ENCODE measurements around the gene ANO1.
"Not testable (repeated sequence)": the region's sequence is repeated elsewhere in the genome, so short reads cannot be mapped to it uniquely, and the experiment has no call there.

The ANO1 gene

GRCh38 chr11:70205766-70206165 is 127.6 kb downstream of the ANO1 start:
- H3K36me3 ChIP-seq, result peaks cover 54% of the 10 kb centered on the region
- H3K9me3 ChIP-seq, result no peaks in the 10 kb centered on the region
- peaks cover 40% of the 10 kb centered on the region for H3K4me1 ChIP-seq
- H3K4me3 ChIP-seq, result no peak overlapping the region
- H3K27ac ChIP-seq, result no peak overlapping the region
- no peak overlapping the region for H3K9ac ChIP-seq
- peak overlapping the region; percentile 92; the same call in 1 of the 2 replicates for H3K4me2 ChIP-seq
- TF ChIP-seq Cebpa-rat (IDR thresholded peaks at IDR 0.05), result no peak
- H3K27me3 ChIP-seq, result no peaks in the 10 kb centered on the region
- H4K20me1 ChIP-seq, result peaks cover 70% of the 10 kb centered on the region

GRCh38 chr11:70206226-70206981 is 128.3 kb downstream of the ANO1 start:
- Histone ChIP-seq H3K9me3 (no peaks in the 10 kb centered on the region), H3K9ac (no peak overlapping the region), H3K4me2 (no peak overlapping the region), H3K27me3 (no peaks in the 10 kb centered on the region), H3K4me3 (no peak overlapping the region), H3K4me1 (peaks cover 40% of the 10 kb centered on the region), H3K27ac (no peak overlapping the region), H3K36me3 (peaks cover 54% of the 10 kb centered on the region), H4K20me1 (peaks cover 75% of the 10 kb centered on the region)
- no peak for TF ChIP-seq Cebpa-rat (IDR thresholded peaks at IDR 0.05)

- Histone ChIP-seq H3K27ac (no peak overlapping the region), H3K27me3 (no peaks in the 10 kb centered on the region), H3K4me3 (no peak overlapping the region), H3K4me1 (peaks cover 35% of the 10 kb centered on the region), H3K36me3 (peaks cover 54% of the 10 kb centered on the region), H3K9me3 (no peaks in the 10 kb centered on the region), H4K20me1 (peaks cover 75% of the 10 kb centered on the region), H3K4me2 (no peak overlapping the region), H3K9ac (no peak overlapping the region)
- TF ChIP-seq Cebpa-rat (IDR thresholded peaks at IDR 0.05), result no peak
These were observed 128.9 kb downstream of the ANO1 start for GRCh38 chr11:70206982-70207376.

GRCh38 chr11:70207531-70208131 is 129.5 kb downstream of the ANO1 start:
- Histone ChIP-seq H3K4me1 (peaks cover 33% of the 10 kb centered on the region), H3K4me2 (no peak overlapping the region), H3K9ac (peak overlapping the region; percentile 31; the same call in 1 of the 2 replicates), H3K36me3 (peaks cover 54% of the 10 kb centered on the region), H3K27me3 (no peaks in the 10 kb centered on the region), H4K20me1 (peaks cover 75% of the 10 kb centered on the region), H3K9me3 (no peaks in the 10 kb centered on the region), H3K4me3 (no peak overlapping the region), H3K27ac (no peak overlapping the region)
- TF ChIP-seq Cebpa-rat (IDR thresholded peaks at IDR 0.05), result no peak

- Histone ChIP-seq H3K36me3 (peaks cover 54% of the 10 kb centered on the region), H3K27ac (no peak overlapping the region), H3K27me3 (no peaks in the 10 kb centered on the region), H3K9ac (no peak overlapping the region), H3K4me1 (peaks cover 25% of the 10 kb centered on the region), H3K4me2 (no peak overlapping the region), H3K9me3 (no peaks in the 10 kb centered on the region), H3K4me3 (no peak overlapping the region), H4K20me1 (peaks cover 68% of the 10 kb centered on the region)
- no peak for TF ChIP-seq Cebpa-rat (IDR thresholded peaks at IDR 0.05)
These were observed 131.3 kb downstream of the ANO1 start for GRCh38 chr11:70209391-70209912.

GRCh38 chr11:70210051-70210501 is 132.0 kb downstream of the ANO1 start:
- H3K4me3 ChIP-seq, result no peak overlapping the region
- peaks cover 62% of the 10 kb centered on the region for H4K20me1 ChIP-seq
- no peak for TF ChIP-seq Cebpa-rat (IDR thresholded peaks at IDR 0.05)
- H3K9me3 ChIP-seq, result no peaks in the 10 kb centered on the region
- no peaks in the 10 kb centered on the region for H3K27me3 ChIP-seq
- no peak overlapping the region for H3K9ac ChIP-seq
- H3K36me3 ChIP-seq, result peaks cover 49% of the 10 kb centered on the region
- no peak overlapping the region for H3K4me2 ChIP-seq
- H3K4me1 ChIP-seq, result peaks cover 19% of the 10 kb centered on the region
- no peak overlapping the region for H3K27ac ChIP-seq

GRCh38 chr11:70210530-70210929 is 132.4 kb downstream of the ANO1 start:
- Histone ChIP-seq H3K27me3 (no peaks in the 10 kb centered on the region), H3K9me3 (no peaks in the 10 kb centered on the region), H3K36me3 (peaks cover 45% of the 10 kb centered on the region), H3K4me1 (peaks cover 14% of the 10 kb centered on the region), H4K20me1 (peaks cover 57% of the 10 kb centered on the region), H3K9ac (no peak overlapping the region), H3K4me3 (no peak overlapping the region), H3K4me2 (no peak overlapping the region), H3K27ac (no peak overlapping the region)
- TF ChIP-seq Cebpa-rat (IDR thresholded peaks at IDR 0.05), result no peak

- Histone ChIP-seq H3K9ac (no peak overlapping the region), H3K4me1 (peaks cover 5% of the 10 kb centered on the region; the same call in 1 of the 2 replicates), H3K4me3 (no peak overlapping the region), H4K20me1 (peaks cover 39% of the 10 kb centered on the region), H3K36me3 (peaks cover 27% of the 10 kb centered on the region), H3K9me3 (no peaks in the 10 kb centered on the region), H3K4me2 (0 out of 2 replicates have a peak overlapping the region, but pooled peaks have one; percentile 14), H3K27me3 (no peaks in the 10 kb centered on the region), H3K27ac (no peak overlapping the region)
- TF ChIP-seq Cebpa-rat (IDR thresholded peaks at IDR 0.05), result no peak
These were observed 134.2 kb downstream of the ANO1 start for GRCh38 chr11:70212227-70212811.

GRCh38 chr11:70217388-70217787 is 139.3 kb downstream of the ANO1 start:
- H3K27me3 ChIP-seq, H3K27ac ChIP-seq, H3K36me3 ChIP-seq, H3K4me3 ChIP-seq, H3K9me3 ChIP-seq, H4K20me1 ChIP-seq, H3K4me1 ChIP-seq, H3K9ac ChIP-seq, H3K4me2 ChIP-seq: not testable (repeated sequence)

- H3K4me1 ChIP-seq, H3K27ac ChIP-seq, H3K27me3 ChIP-seq, H3K36me3 ChIP-seq, H3K4me2 ChIP-seq, H4K20me1 ChIP-seq, H3K4me3 ChIP-seq, H3K9ac ChIP-seq, H3K9me3 ChIP-seq: not testable (repeated sequence)
These were observed 140.0 kb downstream of the ANO1 start for GRCh38 chr11:70218076-70218475.
